ENCODE results near the gene AIFM2. TPM values are rescaled to one million over a fixed set of nuclear protein-coding genes. Genes with fewer than 3 reads are reported as not detected.
"Not testable (repeated sequence)": the region's sequence is repeated elsewhere in the genome, so short reads cannot be mapped to it uniquely, and the experiment has no call there.

Gene AIFM2
- total RNA-seq, 2 donors from 2014 or later, result 17.1 to 17.9 TPM

DNA sequence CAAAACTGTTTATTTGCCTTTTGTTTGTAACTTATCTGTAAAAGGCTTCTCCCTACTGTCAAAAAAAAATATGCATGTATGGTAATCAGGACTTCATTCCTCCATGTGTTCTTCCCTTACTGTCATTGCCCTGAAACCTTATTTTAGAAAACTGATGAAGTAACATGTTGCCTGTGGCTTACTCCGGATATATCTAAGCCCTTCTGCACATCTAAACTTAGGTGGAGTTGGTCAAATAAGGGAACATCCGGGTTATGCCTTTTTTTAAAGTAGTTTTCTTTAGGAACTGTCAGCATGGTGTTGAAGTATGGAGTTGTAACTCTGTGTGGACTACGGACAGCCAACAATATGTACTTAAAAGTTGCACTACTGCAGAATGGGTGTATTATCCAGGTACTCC is 31.5 kb upstream of the AIFM2 start:
- ATAC-seq (ENCODE audit: insufficient number of reproducible peaks, low FRiP score, low read depth) (no peak), DNase-seq (ENCODE audit: low spot score) (no peak)
- H3K4me1 ChIP-seq (ENCODE audit: control insufficient read depth in 1 of 2, low read depth in 2 of 2), result peaks cover 54 to 73% of the 10 kb centered on the region in 2 donors
- H3K27ac ChIP-seq, result no peak overlapping the region
- H3K27me3 ChIP-seq (replicated peaks; ENCODE audit: insufficient read depth), result no peaks in the 10 kb centered on the region
- TF ChIP-seq, protein P1, sequence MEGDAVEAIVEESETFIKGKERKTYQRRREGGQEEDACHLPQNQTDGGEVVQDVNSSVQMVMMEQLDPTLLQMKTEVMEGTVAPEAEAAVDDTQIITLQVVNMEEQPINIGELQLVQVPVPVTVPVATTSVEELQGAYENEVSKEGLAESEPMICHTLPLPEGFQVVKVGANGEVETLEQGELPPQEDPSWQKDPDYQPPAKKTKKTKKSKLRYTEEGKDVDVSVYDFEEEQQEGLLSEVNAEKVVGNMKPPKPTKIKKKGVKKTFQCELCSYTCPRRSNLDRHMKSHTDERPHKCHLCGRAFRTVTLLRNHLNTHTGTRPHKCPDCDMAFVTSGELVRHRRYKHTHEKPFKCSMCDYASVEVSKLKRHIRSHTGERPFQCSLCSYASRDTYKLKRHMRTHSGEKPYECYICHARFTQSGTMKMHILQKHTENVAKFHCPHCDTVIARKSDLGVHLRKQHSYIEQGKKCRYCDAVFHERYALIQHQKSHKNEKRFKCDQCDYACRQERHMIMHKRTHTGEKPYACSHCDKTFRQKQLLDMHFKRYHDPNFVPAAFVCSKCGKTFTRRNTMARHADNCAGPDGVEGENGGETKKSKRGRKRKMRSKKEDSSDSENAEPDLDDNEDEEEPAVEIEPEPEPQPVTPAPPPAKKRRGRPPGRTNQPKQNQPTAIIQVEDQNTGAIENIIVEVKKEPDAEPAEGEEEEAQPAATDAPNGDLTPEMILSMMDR (IDR thresholded peaks at IDR 0.05), result no peak
- H3K9me3 ChIP-seq, result no peaks in the 10 kb centered on the region
- H3K36me3 ChIP-seq, result no peaks in the 10 kb centered on the region
- no peak overlapping the region for H3K4me3 ChIP-seq

DNA sequence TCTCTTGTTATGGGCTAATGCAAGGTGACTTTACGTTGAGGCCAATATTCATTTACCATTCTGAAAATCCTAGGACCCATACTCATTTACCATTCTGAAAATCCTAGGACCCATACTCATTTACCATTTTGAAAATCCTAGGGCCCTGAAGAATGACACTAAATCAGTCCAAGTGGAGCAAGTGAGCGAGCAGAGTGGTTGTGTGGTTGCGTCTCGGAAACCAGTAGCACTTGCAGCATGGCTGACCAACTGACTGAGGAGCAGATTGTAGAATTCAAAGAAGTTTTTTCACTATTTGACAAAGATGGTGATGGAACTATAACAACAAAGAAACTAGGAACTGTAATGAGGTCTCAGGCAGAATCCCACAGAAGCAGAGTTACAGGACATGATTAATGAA is 30.8 kb upstream of the AIFM2 start:
- no peaks in the 10 kb centered on the region for H3K36me3 ChIP-seq
- peaks cover 47 to 66% of the 10 kb centered on the region in 2 donors for H3K4me1 ChIP-seq (ENCODE audit: control insufficient read depth in 1 of 2, low read depth in 2 of 2)

DNA sequence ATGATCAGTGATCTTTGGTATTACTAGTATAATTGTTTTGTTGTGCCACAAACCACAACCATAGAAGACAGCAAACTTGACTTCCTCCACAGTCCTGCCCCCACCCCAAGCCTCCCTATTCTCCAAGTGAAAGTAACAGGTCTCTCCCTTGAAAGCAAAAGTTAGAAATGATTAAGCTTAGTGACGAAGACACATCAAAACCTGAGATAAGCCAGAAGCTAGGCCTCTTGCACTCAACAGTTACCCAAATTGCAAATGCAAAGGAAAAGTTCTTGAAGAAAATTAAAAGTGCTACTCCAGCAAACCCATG is 30.2 kb upstream of the AIFM2 start:
- no peak for DNase-seq (ENCODE audit: low spot score)

More for the DNA sequence above, 30.8 kb upstream of the AIFM2 start:
- Histone ChIP-seq H3K27ac (no peak overlapping the region), H3K9me3 (no peaks in the 10 kb centered on the region), H3K4me3 (no peak overlapping the region), H3K27me3 (replicated peaks; ENCODE audit: insufficient read depth) (no peaks in the 10 kb centered on the region)
- ATAC-seq (ENCODE audit: insufficient number of reproducible peaks, low FRiP score, low read depth) (no peak), DNase-seq (ENCODE audit: low spot score) (no peak)
- TF ChIP-seq, protein P1 (IDR thresholded peaks at IDR 0.05), result no peak

DNA sequence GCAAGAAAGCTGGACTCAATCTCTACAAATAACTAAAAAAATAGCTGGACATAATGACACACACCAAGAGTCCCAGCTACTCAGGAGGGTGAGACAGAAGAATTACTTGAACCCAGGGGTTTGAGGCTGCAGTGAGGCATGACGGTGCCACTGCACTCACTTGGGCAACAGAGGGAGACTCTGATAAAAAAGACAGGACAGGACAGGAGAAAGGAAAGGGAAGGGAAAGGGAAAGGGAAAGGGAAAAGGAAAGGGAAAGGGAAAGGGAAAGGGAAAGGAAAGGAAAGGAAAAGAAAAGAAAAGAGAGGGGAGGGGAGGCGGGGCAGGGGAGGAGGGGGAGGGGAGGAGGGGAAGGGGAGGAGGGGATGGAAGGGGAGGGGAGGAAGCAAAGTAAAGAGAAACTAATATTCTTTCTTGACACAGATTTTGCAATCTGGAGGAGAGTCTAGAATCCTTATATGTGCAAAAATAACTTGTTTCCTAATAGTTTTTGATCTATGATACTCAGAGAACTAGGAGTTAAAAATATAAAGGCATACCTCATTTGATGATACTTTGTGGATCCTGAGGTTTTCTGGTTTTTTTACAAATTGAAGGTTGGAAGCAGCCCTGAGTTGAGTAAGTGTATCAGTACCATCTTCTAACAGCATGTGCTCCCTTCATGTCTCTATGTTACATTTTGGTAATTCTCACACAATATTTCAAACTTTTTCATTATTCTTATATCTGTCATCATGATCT is 29.7 kb upstream of the AIFM2 start:
- H3K4me1 ChIP-seq (ENCODE audit: control insufficient read depth in 1 of 2, low read depth in 2 of 2), result peaks cover 35 to 54% of the 10 kb centered on the region in 2 donors
- ATAC-seq (ENCODE audit: insufficient number of reproducible peaks, low FRiP score, low read depth) (no peak), DNase-seq (ENCODE audit: low spot score) (no peak)
- H3K4me3 ChIP-seq, result no peak overlapping the region
- H3K9me3 ChIP-seq, result no peaks in the 10 kb centered on the region
- H3K27ac ChIP-seq, result no peak overlapping the region
- H3K27me3 ChIP-seq (replicated peaks; ENCODE audit: insufficient read depth), result no peaks in the 10 kb centered on the region
- TF ChIP-seq, protein P1 (IDR thresholded peaks at IDR 0.05), result no peak
- peaks cover 8% of the 10 kb centered on the region for H3K36me3 ChIP-seq

More for the DNA sequence above, 30.2 kb upstream of the AIFM2 start:
- ATAC-seq (ENCODE audit: insufficient number of reproducible peaks, low FRiP score, low read depth), result no peak
- no peak overlapping the region for H3K27ac ChIP-seq
- no peaks in the 10 kb centered on the region for H3K27me3 ChIP-seq (replicated peaks; ENCODE audit: insufficient read depth)
- peaks cover 41 to 60% of the 10 kb centered on the region in 2 donors for H3K4me1 ChIP-seq (ENCODE audit: control insufficient read depth in 1 of 2, low read depth in 2 of 2)
- H3K9me3 ChIP-seq, result no peaks in the 10 kb centered on the region
- peaks cover 5% of the 10 kb centered on the region for H3K36me3 ChIP-seq
- no peak overlapping the region for H3K4me3 ChIP-seq
- TF ChIP-seq, protein P1 (IDR thresholded peaks at IDR 0.05), result no peak

DNA sequence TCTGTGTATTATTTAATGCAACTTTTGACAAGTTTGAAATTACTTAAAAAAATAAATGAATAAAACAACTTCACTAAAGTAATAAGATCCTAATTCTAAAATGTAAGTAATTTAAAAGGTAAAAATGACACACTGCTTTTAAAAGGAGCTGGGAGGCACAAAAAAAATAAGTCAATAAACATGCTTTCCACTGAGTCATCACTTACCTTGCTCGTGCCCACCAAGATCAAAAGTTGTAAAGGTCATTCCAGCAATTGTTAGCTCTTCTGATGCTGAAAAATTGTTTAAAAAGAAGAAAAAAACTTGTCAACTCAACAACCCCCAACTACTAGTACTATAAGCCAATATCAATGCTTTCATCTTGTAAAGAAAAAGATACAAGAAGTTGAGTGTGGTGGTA is 28.2 kb upstream of the AIFM2 start:
- H3K4me3 ChIP-seq, result no peak overlapping the region
- no peaks in the 10 kb centered on the region for H3K27me3 ChIP-seq (replicated peaks; ENCODE audit: insufficient read depth)
- peaks cover 21% of the 10 kb centered on the region for H3K36me3 ChIP-seq
- TF ChIP-seq, protein P1 (IDR thresholded peaks at IDR 0.05), result no peak
- no peaks in the 10 kb centered on the region for H3K9me3 ChIP-seq
- DNase-seq (ENCODE audit: low spot score) (no peak), ATAC-seq (ENCODE audit: insufficient number of reproducible peaks, low FRiP score, low read depth) (no peak)
- H3K4me1 ChIP-seq (ENCODE audit: control insufficient read depth in 1 of 2, low read depth in 2 of 2), result peaks cover 26 to 39% of the 10 kb centered on the region in 2 donors
- H3K27ac ChIP-seq, result no peak overlapping the region

DNA sequence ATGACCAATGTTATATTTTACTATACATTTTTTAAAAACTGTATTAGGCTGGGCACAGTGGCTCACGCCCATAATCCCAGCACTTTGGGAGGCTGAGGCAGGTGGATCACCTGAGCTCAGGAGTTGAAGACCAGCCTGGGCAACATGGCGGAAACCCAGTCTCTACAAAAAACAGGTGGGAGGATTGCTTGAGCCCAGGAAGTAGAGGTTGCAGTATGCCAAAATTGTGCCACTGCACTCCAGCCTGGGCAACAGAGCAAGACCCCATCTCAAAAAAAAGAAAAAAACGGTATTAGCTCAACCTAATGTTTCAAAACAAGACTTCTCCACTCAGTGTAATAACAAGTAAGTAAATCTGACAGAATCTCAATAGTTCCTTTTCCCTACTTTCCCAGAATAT is 26.7 kb upstream of the AIFM2 start:
- H3K27ac ChIP-seq; H3K9me3 ChIP-seq; DNase-seq (ENCODE audit: low spot score); H3K4me3 ChIP-seq; H3K27me3 ChIP-seq (replicated peaks; ENCODE audit: insufficient read depth); ATAC-seq (ENCODE audit: insufficient number of reproducible peaks, low FRiP score, low read depth): not testable (repeated sequence)
- Histone ChIP-seq H3K36me3 (peaks cover 35% of the 10 kb centered on the region), H3K4me1 (ENCODE audit: control insufficient read depth in 1 of 2, low read depth in 2 of 2) (peaks cover 26 to 39% of the 10 kb centered on the region in 2 donors)
